Measurements from ENCODE around the gene PLEKHB1.
"Not testable (repeated sequence)": the region's sequence is repeated elsewhere in the genome, so short reads cannot be mapped to it uniquely, and the experiment has no call there.

PLEKHB1 gene

DNA sequence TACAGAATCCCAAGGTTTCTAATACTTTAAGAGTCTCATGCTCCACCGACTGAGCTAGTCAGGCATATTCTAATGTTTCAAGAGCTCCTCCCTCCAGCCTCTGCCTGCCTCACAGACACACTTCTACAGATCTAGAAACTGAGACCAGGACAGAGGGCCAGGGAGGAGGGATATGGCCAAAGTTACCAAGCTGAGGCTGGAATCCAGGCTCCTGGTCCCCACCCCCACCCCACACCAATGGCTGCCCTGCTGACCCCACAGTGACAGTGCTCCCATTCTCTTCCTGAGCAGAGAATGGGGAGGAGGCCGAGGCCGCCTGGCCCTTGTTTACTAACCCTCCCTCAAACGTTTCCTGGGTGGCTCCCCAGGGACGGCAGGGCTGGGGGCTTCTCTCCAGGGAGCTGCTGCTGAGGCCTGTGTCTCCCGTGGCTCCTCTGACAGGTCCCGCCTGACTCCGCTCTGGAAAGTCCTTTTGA, 2.2 kb downstream of the PLEKHB1 start:
- no peak for DNase-seq

DNA sequence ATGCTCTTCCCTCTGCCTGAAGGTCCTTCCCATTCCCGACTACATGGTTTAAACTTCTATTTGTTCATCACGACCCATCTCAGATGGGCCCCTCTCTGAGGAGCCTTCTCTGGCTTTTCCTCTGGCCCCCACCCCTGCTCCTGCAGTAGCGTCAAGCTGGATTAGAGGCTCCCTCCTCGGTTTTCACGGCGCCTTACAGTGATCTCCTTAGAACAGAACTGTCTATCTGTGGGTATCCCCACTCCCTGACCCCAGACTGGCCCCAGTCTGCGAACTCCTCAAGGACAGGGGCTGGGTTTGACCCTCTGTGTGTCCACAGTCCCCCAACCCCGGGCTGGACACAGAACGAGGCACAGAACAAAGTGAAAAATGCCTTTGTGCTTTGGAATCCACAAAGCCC, 2.8 kb downstream of the PLEKHB1 start:
- DNase-seq: no peak

DNA sequence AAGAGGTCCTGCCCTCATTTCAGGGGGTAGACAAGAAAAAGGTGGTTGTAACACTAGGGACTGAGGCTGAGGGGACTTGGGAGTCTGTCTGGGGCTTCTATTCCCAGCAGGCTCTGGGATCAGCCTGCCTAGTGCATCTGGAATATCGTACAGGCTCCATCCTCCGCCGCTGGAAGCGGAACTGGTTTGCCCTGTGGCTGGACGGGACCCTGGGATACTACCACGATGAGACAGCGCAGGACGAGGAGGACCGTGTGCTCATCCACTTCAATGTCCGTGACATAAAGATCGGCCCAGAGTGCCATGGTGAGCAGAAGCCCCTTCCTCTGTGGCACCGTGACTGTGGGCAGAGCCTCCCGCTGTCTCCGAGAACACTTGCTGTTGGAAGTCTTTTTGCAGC, 4.0 kb downstream of the PLEKHB1 start:
- DNase-seq: no peak

DNA sequence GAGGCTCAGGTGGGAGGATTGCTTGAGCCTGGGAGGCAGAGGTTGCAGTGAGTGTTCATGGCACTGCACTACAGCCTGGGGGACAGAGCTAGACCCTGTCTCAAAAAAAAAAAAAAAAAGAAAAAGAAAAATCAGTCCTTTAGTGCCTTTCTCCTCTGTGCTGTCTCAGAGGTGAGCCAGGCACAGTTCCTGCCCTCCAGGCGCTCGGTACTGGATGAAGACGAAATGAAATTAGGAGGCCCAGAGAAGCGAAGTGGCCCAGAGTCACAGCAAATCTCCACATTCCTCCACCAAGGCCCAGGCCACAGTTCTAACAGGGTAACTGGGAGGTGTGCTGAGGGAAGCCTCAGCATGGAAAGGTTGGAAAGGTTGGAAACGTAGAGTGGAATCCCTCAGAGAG, 4.9 kb downstream of the PLEKHB1 start:
- no peak for DNase-seq

DNA sequence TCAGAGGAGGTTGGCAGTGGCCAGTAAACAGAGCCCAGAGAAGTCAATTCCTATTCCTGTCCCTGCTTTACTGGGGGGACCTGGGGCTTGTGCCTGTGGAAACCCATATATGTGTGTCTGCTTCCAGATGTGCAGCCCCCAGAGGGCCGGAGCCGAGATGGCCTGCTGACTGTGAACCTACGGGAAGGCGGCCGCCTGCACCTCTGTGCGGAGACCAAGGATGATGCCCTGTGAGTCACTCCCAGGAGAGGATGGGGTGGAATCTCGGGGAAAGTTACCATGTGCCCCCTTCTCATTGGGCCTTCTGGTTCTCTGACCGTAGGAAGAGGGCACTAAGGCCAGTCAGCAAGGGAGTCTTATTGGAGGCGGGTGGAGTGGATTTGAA, 5.3 kb downstream of the PLEKHB1 start:
- DNase-seq: no peak

DNA sequence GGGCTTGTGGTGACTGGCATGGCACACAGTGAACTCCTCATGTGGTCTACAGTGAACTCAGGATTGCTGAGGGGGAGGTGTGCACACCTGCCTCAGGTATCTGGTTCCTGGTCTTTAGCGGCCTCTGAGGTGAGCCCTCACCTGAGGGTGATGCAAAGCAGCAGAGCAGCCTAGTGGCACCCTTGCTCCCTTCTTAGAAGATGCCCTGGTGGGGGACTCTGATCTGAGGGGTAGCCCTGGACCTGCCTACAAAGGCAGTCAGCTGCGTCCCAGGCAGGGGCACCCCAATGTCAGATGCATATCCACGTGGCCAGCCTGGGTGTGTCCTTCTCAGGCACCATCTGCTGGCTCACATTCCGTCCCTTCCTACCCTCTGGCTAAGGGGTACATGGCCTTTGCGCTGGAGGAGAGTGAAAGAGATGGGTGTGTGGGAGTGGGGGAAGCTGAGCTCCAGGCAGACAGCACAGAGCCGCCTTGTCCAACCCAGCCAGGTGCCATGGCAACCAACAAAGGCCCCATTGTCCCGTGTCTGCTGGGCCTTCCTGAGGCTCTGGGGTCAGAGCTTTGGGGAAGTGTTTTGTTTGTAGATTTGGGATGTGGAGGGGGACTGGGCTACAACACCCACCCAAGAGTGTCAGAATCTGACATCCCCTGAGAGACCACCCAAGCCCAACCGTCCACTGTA, 5.8 kb downstream of the PLEKHB1 start:
- no peak for DNase-seq

DNA sequence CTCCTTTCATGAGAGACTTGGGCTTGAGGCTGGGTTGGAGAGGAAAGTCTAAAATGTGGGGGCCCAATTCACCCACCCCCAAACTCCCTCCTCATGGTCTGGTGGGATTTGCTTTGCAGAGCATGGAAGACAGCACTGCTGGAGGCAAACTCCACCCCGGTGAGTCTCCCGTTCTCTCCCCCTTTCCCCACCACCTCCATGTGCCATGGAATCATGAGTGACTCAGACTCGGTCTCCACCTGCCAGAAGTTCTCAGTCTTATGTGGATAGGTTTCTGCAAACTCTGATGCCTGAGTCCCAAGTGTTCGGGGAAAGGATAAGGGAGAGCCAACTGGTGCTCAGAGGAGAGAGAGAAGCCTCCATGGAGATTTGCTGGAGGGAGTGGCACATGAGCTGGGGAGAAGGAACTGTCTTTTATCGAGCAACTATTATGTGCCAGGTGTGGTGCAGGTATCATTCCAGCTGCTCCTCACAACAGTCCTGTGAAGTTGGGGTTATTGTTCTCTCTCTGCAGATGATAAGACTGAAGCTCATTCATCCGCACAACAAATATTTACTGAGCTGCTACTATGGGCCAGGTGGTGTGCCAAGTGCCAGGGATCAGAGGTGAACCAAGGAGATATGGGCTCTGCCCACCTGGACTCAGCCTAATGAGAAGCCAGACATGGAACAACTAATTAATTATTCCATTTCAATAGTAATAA, 6.6 kb downstream of the PLEKHB1 start:
- no peak for DNase-seq

DNA sequence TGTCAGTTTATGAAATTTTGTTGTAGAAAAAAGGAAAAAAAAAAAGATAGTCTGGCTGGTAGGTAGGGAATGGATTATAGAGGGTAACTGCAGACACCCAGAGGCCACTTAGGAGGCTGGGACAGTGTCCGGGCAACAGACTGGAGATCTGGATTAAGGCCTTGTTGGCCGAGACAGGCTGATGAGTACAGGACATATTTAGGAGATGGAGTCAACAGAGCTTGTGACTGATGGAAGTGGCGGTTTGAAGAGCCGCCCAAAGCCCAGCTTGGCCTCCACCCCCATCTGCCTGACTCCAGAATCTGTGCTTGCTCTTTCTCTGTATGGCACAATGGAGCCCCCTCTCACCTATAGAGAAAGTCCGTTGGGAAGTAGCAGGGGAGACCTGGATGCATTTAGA, 7.6 kb downstream of the PLEKHB1 start:
- DNase-seq: no peak

DNA sequence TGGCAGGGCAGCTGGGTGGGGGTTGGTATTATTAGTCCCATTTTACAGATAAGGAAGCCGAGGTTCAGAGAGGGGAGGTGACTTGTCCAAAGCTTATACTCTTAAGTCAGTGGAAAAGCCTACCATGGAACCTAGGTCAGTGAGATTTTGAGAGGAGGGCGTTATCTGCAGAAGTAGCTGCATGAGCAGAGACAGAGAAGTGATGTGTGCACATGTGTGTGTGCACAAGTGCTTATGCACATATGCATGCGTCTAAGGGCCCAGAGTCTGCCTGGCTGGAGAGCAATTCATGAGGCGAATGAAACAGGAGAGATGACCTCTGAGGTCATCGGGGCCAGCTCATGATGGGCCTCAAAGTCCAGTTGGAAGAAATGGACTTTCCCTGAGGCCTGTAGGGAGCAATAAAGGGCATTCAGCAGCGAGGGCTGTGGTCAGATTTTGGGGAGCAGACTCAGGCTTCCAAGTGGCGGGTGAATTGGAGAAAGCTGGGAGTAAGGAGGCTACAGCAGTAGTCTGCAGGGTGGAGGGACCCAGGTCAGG, 8.2 kb downstream of the PLEKHB1 start:
- no peak for DNase-seq

DNA sequence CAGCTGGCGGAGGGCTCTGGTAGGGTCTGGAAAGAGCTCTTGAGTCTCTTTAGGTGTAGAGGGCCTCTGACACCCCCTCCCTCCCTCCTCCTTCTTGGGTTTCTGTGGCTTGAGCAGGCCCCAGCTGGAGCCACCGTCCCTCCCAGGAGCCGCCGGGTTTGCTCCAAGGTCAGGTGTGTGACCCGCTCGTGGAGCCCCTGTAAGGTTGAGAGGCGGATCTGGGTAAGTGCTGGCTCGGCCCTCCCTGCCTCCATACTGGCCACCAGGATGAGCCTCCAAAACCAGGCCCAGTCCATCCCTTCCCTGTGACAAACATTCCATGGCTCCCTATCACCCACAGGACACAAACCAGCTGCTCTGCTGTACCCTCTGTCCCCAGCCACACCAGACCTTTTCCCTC, 9.3 kb downstream of the PLEKHB1 start:
- DNase-seq: no peak

DNA sequence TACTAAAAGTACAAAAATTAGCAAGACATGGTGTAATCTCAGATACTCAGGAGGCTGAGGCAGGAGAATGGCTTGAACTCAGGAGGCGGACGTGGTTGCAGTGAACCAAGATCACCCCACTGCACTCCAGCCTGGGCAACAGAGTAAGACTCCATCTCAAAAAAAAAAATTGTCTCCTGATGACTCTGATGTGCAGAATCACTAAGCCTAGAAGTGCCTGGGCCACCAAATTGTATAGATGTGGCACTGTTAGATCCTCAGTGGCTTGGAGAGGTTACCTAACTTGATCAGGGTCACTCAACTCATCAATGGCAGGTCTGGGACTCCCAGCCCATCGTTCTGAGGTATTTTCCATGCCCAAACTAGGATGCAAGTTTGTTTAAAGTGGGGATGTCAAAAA, 10.6 kb downstream of the PLEKHB1 start:
- no peak for DNase-seq

DNA sequence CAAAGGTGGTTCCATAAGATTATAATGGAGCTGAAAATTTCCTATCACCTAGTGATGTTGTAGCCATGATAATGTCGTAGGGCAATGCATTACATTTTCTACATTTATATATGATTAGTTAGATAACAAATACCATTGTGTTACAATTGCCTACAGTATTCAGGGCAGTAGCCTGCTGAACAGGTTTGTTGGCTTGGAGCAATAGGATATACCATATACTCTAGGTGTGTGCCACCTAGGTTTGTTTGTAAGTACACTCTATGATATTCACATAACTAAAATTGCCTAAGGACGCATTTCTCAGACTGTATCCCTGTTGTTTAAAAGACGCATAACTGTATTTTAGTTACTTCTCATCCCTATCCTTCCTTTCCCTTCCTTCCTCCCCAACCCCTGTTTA, 13.6 kb downstream of the PLEKHB1 start:
- no peak for DNase-seq

DNA sequence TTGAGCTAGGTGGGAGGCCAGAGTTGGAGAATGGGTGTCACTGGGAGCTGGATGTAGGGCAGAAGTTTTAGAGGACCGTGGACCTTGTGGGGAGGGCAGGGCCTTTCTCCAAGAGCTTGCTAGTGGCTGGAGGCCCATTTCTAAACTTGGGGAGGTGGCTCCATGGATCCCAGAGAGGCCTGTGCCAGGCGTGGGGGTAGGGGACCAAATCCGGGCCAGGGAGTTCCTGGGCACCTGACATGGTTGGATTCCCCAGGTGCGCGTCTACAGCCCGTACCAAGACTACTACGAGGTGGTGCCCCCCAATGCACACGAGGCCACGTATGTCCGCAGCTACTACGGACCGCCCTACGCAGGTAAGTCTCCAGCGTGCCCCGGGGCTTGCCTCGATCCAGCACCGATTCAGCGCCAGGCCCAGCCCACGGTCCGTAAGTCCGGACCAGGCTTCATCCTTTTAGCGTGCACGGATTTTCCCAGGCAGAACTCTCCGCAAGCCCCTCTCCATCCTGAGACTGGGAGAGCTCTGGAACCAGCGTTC, 14.2 kb downstream of the PLEKHB1 start:
- no peak for DNase-seq

DNA sequence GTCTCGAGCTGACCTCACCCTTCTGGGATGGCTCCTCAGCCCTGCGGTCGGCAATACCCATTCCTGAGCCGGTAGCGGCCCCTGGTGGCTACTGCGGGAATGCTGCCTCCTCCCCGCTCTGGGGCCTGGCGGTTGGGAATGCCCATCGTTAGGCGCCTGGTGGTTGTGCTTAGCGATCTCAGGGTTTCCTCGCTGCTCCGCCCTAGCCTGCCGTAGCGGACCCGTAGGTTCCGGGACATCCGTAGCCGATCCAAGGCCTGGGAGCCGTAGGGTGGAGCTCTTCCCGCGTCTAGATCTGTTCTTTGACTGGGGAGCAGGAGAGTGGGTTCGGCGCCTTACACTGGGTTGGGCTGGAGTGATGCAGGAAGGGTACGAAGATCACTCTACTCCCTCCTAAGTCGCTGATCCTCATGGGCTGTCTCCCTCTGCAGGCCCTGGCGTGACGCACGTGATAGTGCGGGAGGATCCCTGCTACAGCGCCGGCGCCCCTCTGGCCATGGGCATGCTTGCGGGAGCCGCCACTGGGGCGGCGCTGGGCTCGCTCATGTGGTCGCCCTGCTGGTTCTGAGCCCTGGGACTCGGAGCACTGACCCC, 14.8 kb downstream of the PLEKHB1 start:
- peak; percentile 87 for DNase-seq

DNA sequence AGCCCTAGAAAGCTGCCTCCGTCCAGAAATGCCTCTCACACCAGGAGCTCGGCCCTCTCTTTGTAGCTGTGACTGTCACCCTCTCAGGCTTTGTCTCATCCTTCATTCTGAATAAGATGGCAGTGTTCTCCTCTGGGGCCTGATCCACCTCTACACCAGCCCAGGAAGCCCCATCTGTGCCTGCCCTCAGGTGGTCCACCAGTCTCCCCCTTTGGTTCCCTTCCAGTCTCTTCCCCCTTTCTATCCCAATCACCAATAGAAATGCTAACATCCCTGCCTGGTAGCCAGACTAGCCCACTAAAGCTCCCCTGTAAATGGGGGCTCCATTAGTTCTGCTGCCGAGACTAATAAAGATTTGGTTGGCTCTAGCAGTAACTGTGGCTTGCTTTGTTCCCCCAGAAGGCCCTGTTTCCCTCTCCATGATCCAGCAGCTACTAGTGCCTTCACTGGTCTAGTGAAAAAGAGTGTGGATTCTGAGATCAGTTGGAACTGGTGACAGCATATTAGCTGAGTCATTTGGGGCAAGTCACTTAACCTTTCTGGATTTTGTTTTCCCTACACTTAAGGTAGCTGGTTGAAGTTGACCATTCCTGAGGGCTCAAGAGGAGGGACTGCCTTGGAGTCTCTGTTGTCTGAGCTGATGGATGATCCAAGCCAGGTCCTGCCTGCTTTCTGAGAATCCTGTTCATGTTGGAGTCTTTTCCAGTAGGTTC, 16.2 kb downstream of the PLEKHB1 start:
- no peak for DNase-seq

DNA sequence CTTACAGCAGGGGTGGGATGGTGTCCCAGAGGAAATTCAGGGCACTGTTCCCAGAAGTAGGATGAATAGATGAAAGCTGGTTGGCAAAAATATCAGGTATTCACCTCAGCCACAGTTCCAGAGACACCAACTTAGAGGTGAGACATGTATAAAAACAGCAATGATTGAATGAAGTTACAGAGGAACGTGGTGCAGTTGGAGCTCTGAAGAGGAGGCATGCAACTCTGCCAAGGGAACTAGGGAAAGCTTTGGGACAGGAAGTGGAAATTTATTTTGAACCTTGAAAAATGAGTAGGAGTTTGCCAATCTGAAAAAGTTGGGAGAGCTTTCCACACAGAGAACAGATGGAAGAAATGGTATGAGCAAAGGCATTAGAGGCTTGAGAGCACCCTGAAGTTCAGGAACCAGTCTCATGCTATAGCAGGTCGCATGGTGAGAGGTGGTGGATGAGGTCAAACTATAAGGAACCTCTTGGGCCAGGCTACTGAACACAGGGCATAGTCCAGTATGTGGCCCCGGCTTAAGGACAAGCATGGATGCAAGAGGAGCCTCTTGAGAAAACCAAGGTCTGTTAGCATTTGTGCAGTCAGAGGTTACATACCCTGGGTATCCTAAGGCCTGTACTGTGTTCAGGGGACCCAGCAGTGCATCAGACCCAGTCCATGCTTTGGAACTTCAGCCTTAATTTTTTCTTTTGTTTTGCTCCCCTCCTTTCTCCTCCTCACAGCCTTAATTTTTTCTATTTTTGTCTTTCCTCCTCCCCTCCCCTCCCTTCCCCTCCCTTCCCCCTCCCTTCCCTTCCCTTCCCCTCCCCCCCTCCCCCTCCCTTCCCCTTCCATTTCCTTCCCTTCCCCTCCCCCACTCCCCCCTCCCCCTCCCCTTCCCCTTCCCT, 17.5 kb downstream of the PLEKHB1 start:
- DNase-seq: no peak

DNA sequence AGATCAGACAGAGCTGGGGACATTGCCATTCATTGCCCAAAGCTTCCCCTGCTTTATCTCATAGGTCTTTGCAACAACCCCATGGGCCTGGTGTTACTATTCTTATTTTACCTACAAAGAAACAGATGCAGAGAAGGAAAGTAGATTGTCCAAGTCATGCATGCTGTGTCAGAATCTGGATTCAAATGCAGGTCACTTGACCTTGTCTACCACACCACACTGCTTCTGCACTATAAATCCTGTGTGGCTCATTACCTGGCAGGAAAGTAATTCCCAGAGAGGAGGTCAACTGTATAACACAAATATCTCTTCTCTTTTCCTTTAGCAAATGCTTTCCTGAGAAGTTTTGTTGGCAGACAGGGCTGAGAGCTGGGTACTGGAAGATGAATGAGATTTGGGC, 18.5 kb downstream of the PLEKHB1 start:
- no peak for DNase-seq

DNA sequence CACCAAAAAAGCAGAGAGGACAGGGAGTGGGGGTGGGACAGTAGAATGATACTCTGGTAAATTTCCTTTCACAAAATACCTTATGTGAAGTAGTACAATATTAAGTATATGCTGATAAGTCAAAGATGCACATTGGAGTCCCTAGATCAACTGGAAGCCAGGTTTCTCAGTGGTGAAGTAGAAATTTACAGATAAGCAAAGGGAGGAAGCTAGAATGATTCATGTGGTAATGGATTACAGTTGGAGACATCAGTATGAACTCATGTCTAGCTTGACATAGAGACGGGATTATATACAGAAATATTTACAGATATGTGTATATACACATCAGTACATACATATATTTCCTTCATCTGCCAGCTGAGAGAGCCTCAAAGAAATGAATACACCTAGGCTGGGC, 21.5 kb downstream of the PLEKHB1 start:
- no peak for DNase-seq

DNA sequence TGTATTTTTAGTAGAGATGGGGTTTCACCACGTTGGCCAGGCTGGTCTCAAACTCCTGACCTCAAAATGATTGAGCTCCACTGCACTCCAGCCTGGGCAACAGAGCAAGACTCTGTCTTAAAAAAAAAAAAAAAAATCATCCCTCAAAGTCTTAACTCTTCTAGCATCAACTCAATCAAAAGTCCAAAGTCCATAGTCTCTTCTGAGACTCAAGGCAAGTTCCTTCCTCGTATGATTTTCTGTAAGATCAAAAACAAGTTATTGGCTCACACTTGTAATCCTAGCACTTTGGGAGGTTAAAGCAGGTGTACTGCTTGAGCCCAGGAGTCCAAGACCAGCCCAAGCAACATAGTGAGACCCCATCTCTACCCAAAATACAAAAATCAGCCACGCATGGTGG, 24.4 kb downstream of the PLEKHB1 start:
- no peak for DNase-seq

DNA sequence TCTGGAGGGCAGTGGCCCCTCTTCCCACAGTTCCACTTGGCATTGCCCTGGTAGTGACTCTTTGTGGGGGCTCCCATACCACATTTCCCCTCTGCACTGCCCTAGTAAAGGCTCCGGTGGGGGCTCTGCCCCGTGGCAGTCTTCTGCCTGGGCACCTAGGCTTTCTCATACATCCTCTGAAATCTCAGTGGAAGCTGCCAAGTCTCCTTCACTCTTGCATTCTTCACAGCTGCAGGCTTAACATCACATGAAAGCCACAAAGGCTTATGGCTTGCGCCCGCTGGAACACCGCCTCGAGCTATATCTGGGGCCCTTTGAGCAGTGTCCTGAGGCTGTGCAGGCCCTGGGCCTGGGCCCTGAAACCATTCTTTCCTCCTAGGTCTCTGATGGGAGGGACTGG, 25.3 kb downstream of the PLEKHB1 start:
- DNase-seq: no peak

DNA sequence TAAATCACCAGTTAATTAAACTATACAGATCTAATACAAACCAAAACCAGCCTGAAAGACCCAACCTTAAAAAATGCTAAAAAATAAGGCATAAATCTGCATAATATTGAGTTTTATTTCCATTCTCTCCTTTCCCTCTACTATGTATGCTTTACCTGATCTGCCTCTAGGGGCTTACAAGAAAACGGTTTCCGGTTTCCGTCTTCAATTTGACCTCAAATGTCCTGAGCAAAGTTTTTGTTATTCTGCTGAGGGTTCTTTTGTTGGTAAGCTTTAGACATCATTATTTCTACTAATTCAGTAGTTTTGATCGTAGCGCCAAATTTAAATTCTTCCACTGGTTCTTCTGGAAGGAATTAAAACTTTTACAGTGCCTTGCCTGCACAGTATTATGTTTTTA, 30.2 kb downstream of the PLEKHB1 start:
- DNase-seq: not testable (repeated sequence)

DNA sequence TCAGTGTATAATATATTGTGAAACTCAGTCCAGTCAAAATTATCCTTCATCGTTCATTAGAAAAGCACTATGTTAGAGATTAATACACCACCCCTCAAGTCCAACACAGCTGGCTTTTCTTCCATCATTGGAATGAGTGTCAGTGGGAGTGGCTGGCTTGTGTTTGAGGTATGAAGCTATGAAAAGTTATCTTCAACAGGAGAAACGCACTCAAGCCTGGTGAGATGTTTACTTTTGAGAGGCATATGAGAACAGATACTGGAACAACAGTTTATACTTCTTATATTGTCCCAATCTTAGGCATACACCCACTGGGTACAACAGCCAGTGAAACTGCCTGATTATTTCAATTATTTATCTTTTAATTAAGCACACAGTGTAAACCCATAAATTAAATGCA, 34.3 kb downstream of the PLEKHB1 start:
- no peak for DNase-seq

Data from activated naive CD4-positive, alpha-beta T cell treated with anti-CD3 and anti-CD28 coated beads, Interleukin-2, amount 50 U/mL, for 16 hours (primary cell).